ENCODE data around the gene DCLK3.

The DCLK3 gene

DNA sequence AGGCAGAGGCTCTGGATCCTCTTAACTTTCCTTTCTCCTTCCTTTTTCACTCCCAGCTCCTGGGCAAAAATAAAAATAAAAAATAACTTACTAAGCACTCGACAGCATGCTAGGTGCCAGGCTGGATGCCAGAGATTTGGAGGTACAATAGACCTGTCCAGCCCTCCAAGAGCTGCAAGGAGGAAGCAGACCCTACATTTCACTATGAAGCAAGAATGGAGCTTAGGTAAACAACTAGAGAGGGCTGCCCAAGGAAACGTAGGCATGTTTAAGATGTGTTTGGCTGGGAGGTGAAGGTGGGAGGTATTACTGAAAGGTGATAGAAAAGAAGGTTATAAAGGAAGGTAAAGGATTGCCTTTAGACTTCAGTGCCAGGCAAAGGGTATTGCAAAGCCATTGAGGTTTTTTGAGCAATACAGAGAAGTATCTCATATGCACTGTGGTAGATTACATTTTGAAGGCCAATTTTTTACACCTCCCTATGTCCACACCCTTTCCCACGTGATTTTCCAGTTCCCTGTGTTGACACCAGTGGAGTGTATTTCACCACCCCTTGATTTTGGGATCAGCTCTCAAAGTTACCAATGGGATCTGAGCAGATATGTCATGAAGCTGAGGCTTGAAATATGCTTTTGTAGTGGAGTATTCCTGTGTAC, 69.1 kb downstream of the DCLK3 start:
- no peak for DNase-seq (ENCODE audit: low read depth)
- no peak for TF ChIP-seq CTCF (conservative IDR thresholded peaks at IDR 0.05; ENCODE audit: low read depth, low read length)
- H3K4me3 ChIP-seq (ENCODE audit: low read depth, low read length), result no peak overlapping the region

- no peak for TF ChIP-seq CTCF (conservative IDR thresholded peaks at IDR 0.05; ENCODE audit: low read depth, low read length)
- no peak for DNase-seq (ENCODE audit: low read depth)
- no peak overlapping the region for H3K4me3 ChIP-seq (ENCODE audit: low read depth, low read length)
Observed at GRCh38 chr3:36693670-36694069, 70.7 kb downstream of the DCLK3 start.

DNA sequence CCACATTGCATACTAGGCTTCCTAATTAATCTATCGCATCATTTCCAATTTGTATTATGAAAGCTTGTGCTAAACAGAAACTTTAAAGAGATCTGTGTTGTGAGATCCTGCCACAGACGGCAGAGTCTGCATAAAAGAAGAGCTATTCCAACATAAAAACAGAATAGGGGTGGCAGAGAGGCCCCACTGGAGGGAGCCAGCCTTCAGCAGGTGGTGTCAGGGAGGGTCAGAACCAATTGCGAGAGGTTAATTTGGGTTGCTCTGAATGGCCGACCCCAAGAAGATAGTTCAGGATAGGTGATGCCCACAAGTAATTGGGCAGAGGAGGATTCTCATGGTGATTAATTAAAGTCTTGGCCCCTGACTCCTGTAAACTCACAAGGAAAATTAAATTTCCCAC, 74.8 kb downstream of the DCLK3 start:
- TF ChIP-seq CTCF (conservative IDR thresholded peaks at IDR 0.05; ENCODE audit: low read depth, low read length), result no peak
- no peak overlapping the region for H3K4me3 ChIP-seq (ENCODE audit: low read depth, low read length)

DNA sequence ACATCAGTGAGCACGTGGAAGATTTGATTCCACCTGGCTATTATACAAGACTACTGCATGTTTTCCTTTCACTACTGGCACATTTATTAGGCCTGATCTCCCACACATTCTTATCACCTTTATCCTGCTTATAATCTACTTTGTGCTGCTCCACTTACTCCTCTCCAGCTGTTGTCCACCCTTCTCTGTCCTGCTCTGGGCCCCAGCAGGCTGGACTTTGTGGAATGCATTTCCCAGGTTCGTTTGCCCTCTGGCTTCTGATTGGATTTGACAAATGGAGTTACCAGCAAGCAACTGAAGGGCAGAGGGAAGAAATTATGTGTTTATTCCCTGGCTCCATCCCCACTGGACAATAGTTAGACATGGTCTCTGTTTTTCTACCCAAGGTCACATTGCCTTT, 75.5 kb downstream of the DCLK3 start:
- no peak overlapping the region for H3K4me3 ChIP-seq (ENCODE audit: low read depth, low read length)
- no peak for TF ChIP-seq CTCF (conservative IDR thresholded peaks at IDR 0.05; ENCODE audit: low read depth, low read length)
- DNase-seq (ENCODE audit: low read depth), result no peak

More for the DNA sequence above, 74.8 kb downstream of the DCLK3 start:
- no peak for DNase-seq (ENCODE audit: low read depth)

GRCh38 chr3:36686516-36686915, 77.8 kb downstream of the DCLK3 start:
- TF ChIP-seq CTCF (conservative IDR thresholded peaks at IDR 0.05; ENCODE audit: low read depth, low read length), result no peak
- H3K4me3 ChIP-seq (ENCODE audit: low read depth, low read length), result no peak overlapping the region
- no peak for DNase-seq (ENCODE audit: low read depth)

GRCh38 chr3:36681867-36682266, 82.5 kb downstream of the DCLK3 start:
- H3K4me3 ChIP-seq (ENCODE audit: low read depth, low read length), result no peak overlapping the region
- no peak for DNase-seq (ENCODE audit: low read depth)
- no peak for TF ChIP-seq CTCF (conservative IDR thresholded peaks at IDR 0.05; ENCODE audit: low read depth, low read length)

GRCh38 chr3:36680952-36681351, 83.4 kb downstream of the DCLK3 start:
- DNase-seq (ENCODE audit: low read depth), result no peak
- no peak overlapping the region for H3K4me3 ChIP-seq (ENCODE audit: low read depth, low read length)
- TF ChIP-seq CTCF (conservative IDR thresholded peaks at IDR 0.05; ENCODE audit: low read depth, low read length), result no peak
